Measurements from ENCODE around the gene IFI27L2.

DNA sequence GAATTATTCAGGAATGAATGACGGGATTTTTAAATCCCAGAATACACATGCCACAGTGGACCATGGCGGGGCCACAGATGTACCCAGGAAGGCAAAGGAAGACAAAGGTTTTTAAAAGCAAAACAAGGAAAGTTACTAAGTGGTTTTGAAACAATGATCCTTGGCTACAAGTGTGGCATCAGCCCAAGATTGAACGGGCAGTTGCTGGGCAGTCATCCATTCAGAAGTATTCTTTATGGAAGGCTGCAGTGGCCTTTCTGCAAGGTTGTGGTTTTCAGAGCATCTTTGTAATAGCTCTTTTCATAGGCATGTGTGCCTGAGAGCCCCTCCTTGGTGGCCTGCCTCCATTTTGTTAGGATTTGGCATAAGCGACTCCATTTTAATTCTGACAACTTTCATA is 32.3 kb downstream of the IFI27L2 start:
- TF ChIP-seq TAF1 (IDR thresholded peaks at IDR 0.05; ENCODE audit: borderline replicate concordance, low read depth, low read length) (no peak), POLR2AphosphoS5 (IDR thresholded peaks at IDR 0.05; ENCODE audit: low read depth, low read length) (no peak), POLR2A (IDR thresholded peaks at IDR 0.05; ENCODE audit: low read depth, low read length) (no peak)
